ENCODE results near the gene MTFP1.
"Not testable (repeated sequence)": the region's sequence is repeated elsewhere in the genome, so short reads cannot be mapped to it uniquely, and the experiment has no call there.

MTFP1 gene

DNA sequence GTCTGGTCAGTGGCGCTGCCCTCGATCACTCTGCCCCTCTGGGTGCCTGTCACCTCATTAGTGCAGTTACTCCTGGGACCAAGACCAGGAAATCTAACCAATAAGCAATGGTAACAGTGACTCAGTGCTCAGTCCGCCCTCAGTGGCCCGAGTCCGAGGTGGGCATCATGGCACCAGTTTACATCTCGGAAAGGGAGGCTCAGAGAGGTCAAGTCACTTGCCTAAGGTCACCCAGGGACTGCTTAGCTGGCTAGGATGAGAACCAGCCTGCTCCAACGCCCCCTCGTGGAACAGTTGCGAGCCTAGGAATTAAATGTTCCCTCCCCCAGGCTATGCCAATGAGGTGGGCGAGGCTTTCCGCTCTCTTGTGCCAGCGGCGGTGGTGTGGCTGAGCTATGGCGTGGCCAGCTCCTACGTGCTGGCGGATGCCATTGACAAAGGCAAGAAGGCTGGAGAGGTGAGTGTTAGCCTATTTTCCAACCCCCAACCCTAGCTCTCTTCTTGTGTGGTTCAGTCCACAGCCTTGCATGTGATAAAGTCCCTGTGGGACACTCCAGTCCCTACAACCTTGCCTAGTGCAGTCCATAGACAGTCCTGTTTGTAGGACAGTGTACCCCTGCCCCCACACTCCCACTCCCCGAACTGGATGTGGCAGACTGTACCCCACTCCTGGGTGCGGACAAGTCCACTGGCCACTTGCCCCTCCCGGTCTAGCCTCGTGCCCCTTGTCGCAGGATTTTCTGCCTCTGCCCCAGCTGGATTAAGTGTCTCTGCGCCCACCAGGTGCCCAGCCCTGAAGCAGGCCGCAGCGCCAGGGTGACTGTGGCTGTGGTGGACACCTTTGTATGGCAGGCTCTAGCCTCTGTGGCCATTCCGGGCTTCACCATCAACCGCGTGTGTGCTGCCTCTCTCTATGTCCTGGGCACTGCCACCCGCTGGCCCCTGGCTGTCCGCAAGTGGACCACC lies 1.1 kb downstream of the MTFP1 start:
- DNase-seq (ENCODE audit: low read depth), result peak; percentile 82

GRCh38 chr22:30427871-30428270 lies 2.3 kb downstream of the MTFP1 start:
- DNase-seq (ENCODE audit: low read depth), result no peak

DNA sequence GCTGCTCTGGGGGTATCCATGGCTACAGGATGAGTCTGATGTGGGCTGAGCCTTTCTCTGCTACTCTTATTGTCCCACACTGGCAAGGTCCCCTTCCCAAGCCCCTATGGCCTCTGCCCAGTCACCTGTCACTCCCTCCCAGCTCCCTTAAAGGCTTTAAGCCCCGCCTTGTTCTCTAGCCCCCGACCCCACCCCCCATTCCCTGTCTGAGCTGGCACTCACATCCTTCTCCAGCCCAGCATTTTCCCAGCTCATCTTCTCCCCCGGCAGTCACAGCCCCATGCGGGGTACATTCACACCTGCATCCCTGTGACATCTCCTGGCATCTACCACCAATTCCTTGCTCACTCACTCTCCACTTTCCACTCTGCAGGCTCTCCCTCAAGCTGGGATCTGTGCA lies 4.3 kb downstream of the MTFP1 start:
- DNase-seq (ENCODE audit: low read depth), result no peak

DNA sequence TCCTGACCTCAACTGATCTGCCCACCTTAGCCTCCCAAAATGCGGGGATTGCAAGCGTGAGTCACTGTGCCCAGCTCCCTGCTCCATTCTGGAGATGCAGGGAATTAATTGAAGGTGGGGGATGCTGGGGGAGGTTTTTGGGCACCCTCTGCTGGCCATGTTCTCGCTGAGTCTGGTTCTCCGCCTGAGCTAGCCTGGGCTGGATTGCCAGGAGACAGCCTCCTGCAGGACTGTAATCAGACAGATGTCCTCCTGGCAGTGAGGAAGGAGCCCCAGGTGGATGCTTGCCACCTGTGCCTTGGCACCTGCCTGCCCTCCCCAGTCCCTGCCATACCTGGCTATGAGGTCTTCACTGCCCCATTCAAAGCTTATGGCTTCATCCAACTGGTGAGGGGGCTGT lies 5.4 kb downstream of the MTFP1 start:
- no peak for DNase-seq (ENCODE audit: low read depth)

DNA sequence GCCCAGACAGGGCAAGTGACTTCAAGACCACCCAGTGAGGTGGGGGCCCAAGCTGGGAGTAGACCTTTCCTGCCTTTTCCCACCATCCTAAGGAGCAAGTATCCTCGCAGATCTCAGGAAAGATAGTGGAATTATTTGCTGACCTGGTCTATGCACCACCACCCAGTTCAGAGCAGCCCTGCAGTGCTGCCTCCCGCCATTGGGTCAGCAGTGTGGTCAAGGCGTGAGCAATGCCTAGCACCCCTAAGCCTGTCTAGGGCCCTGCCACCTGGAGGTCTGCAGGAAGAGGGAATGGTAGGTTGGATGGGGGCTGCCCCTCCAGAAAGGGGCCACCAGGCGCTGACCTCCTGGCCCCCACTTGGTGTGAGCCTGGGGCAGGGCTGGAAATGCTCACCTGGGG lies 6.5 kb downstream of the MTFP1 start:
- no peak for DNase-seq (ENCODE audit: low read depth)

DNA sequence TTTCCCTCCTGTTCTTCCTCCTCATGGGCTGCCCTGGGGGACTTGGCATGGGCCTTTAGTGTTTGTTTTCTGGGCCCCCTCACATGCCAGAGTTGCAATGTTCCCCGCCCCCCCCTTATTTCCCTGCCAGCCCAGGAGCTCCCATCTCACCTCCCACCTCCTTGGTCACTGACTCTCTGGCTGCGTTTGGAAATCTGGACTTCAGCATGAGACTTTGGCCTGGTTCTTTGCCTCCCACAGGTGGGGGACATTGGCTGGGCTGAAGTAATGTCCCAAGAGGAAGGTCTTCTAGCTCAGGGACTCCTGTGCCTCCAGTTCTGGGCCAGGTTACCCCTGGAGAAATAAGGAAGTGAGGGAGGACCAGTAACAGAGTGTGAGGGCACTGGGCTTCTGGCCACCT lies 7.0 kb downstream of the MTFP1 start:
- DNase-seq (ENCODE audit: low read depth), result no peak

DNA sequence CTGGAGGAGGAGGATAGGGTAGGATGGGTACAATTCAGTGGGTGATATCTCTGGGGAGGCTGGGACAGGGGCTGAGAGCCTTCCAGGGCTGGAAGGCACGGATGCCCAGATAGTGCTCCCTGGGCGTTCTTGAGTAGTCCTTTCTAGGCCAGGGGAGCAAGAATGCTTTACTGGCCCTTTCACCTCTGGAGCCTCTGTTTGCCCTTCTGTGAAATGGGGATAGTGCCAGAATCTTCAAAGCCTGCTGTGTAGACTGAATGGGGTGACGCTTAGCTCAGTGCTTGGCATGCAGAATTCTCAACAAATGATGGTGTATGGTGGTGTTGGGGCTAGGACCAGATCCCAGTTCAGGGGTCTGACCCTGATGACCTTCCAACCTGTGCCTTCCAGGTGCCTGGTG lies 7.7 kb downstream of the MTFP1 start:
- no peak for DNase-seq (ENCODE audit: low read depth)

DNA sequence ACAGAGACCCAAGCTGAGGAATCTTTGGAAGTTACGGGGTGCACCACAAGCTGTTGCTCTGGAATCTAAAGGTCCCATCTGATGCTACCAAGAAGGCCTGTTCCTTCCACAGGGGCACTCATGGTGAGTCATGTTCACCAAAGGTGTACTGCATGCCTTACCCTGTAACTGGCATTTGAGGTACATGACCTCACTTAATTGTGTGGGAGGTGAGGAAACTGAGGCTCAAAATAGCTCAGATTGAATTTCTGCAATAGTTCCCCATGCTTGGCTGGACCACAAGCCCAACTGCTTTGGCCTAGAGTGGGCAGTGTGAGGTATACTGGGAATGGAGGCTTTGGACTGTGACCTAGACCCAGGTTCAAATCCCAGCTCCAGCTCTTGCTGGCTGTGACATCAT lies 8.2 kb downstream of the MTFP1 start:
- DNase-seq (ENCODE audit: low read depth), result no peak

GRCh38 chr22:30434843-30435242 lies 9.3 kb downstream of the MTFP1 start:
- no peak for DNase-seq (ENCODE audit: low read depth)

DNA sequence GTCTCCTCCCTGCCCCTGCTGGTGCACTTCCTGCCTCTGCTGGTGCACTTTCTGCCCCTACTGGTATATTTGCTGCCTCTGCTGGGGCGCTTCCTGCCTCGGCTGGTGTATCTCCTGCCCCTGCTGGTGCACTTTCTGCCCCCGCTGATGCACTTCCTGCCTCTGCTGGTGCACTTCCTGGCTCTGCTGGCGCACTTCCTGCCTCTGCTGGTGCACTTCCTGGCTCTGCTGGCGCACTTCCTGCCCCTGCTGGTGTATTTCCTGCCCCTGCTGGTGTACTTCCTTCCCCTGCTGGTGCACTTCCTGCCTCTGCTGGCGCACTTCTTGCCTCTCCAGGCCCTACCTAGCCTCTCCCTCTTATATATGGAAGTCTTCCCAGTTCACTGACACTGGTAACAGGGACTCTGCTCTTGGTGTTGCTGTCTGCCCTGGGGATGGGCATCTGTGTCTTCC lies 10.1 kb downstream of the MTFP1 start:
- peak; percentile 60 for DNase-seq (ENCODE audit: low read depth)

GRCh38 chr22:30436196-30436595 lies 10.6 kb downstream of the MTFP1 start:
- no peak for DNase-seq (ENCODE audit: low read depth)

- DNase-seq (ENCODE audit: low read depth), result no peak
Observed at GRCh38 chr22:30438559-30438958, 13.0 kb downstream of the MTFP1 start.

- no peak for DNase-seq (ENCODE audit: low read depth)
Observed at GRCh38 chr22:30439226-30439625, 13.7 kb downstream of the MTFP1 start.

DNA sequence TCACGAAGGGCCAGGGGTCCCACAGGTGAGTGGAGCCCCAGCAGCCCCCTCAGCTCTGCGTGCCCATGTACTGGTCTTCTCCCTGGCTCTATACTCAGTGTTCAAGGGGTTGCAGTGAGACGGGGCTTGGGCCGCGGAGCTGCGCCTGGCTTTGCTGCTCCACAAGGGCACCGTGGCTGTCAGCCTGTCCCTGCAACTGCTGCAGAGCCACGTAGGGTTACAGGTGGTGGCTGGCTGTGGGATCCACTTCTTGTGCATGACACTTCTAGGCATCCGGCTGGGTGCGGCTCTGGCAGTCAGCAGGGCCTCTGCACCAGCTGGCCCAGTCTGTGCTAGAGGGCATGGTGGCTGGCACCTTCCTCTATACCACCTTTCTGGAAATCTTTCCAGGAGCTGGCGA lies 14.3 kb downstream of the MTFP1 start:
- no peak for DNase-seq (ENCODE audit: low read depth)

GRCh38 chr22:30441088-30441487 lies 15.5 kb downstream of the MTFP1 start:
- no peak for DNase-seq (ENCODE audit: low read depth)

DNA sequence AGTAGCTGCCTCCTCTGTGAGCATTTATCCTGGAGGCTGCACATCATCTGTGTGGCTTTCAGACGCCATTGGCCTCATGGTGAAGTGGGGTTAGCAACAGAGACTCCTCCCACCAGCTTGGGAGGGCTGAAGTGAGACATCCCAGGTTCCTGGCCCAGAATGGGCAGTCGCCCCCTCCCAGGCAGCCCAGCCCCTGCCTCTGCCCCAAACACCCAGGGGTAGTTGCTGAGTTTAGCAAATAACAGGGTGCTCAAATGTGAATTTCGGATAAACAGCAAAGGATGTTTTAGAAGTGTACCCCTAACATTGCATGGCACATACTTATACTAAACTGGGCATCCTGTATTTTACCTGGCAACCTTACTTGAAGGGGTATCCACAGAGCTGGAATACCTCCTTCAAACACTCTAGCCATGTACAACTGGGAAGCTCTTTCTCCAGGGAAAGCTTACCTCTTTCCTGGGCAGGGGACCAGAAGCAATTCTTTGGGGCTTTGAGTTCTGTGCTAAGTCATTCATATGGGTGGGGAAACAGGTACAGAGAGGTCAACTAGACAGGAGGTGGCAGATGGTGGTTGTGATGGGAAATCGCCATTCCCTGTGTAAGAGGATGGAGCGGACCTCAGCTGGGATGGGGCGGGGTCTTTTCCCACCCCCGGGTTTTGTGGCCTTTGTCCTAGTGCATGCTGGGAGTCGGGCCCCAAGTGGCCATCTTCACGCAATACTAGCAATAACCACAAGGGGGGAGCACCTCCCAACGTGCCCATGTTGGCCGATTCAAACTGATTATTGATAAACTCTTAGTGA lies 19.3 kb downstream of the MTFP1 start:
- peak; percentile 51 for DNase-seq (ENCODE audit: low read depth)

DNA sequence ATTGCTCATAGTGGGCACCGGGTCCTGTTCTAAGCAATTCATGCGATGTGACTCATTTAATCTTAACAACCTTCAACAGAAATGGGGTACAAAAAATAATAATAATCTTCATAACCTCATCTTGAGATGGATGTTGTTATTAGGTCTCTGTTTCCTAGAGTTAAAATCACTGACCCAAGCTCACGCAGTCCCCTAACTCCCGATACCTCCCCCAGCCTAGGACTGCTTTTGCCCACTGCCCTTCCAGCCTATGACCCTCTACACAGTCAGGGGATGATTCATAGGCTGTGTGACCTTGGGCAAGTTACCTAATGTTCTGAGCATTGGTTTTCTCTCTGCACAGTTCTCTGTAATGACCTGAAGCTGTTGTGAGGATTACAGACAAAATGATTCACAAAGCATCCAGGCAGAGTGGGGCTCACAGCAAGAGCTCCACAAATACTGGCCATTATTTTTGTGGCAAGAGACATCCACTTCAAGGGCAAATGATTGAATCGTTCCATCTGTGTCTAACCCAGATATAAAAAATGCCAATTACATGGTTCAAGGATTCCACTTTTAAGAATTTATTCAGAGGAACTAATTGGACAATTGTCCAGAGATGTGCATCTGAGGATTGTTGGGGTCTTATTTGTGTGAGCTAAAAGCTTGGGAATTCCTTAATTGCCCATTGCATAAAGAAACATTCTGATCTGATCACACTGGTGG lies 20.0 kb downstream of the MTFP1 start:
- no peak for DNase-seq (ENCODE audit: low read depth)

DNA sequence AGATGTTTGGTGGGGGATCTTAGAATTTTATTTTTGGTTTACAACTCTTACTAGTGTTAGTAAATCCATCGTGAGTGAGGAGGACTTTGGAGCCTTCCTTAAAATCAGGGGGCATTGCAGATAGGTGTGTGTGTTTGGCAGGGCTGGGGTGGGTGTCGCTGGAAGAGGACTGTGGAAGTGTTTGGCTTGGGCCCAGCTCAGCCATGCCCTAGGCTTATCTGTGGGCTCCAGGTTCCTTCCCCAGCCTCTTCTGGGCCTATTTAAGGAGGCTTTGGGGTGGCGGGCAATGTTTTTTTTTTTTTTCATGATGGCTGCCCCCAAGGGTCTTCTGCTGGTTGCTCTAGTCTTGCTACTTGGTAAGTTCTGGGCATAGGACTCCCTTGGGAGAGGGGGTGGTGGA lies 22.1 kb downstream of the MTFP1 start:
- DNase-seq (ENCODE audit: low read depth), result no peak

GRCh38 chr22:30451488-30451887 lies 25.9 kb downstream of the MTFP1 start:
- not testable (repeated sequence) for DNase-seq (ENCODE audit: low read depth)

DNA sequence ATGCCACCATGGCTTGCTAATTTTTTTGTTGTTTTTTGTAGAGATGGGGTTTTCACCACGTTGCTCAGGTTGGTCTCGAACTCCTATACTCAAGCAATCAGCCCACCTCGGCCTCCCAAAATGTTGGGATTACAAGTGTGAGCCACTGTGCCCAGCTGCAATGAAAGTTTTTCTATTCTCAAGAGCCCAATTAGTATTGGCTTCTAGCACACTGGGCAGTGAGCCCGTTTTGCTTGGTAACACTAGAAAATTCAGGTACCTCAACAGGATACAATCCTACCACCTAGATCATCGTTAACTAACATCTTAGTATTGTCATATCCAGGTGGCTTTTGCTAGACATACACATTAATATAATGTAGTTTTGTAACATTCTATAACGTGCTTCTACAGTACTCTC lies 27.3 kb downstream of the MTFP1 start:
- no peak for DNase-seq (ENCODE audit: low read depth)

DNA sequence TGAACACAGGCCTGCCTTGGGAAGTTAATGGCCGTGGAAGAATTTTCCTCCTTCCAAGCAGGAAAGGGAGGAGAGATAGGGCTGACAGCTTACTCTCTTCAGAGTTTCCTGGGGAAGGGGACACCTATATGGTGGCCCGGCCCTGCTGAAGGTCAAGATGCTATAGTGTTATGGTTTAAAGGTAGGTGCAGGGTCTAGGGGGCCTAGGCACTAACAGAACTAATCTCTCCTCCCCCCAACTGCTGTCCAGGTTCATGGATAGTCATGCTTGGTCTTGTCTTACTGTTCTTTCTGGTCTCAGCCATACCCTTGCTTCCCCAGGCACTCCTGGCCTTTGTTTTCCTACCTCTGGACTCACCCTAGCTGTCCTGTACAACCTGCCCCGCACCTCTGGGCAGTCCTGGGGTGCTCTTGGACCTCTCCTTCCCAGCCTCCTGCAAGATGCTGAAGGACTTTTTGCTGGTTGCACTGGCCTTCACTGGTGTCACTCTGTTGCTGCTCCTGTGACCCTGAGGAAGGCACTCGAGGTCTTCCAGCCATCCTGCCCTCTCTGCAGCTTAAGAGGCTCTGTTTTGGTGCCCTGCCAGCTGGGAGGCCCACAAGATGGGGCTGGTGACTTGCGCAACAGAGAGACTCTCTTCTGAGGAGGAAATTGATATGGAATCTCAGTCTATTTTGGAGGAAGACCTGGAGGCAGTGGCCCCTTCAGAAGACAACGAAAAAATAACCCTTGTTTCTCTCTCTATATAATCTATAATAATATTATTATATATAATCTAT lies 28.4 kb downstream of the MTFP1 start:
- DNase-seq (ENCODE audit: low read depth), result no peak

Data from activated T-cell treated with anti-CD3 and anti-CD28 coated beads for 48 hours (primary cell).